HG03280 (cell line): Measurements from ENCODE around the gene FNDC8.
"Not testable (repeated sequence)": the region's sequence is repeated elsewhere in the genome, so short reads cannot be mapped to it uniquely, and the experiment has no call there.

ENCODE experiments used
- ATAC-seq: cut with Tn5 transposase; IDR thresholded peaks from one replicate; pipeline ENCODE4 v1.9.1; 2021; ENCODE audit warnings: mild to moderate bottlenecking, moderate library complexity; ENCODE audit not compliant: unreplicated experiment

Gene FNDC8

GRCh38 chr17:35094902-35095301, 26.5 kb upstream of the FNDC8 start:
- no peak for ATAC-seq

GRCh38 chr17:35095741-35096140, 25.7 kb upstream of the FNDC8 start:
- no peak for ATAC-seq

- ATAC-seq, result no peak
These were observed 23.6 kb upstream of the FNDC8 start for GRCh38 chr17:35097776-35098175.

DNA sequence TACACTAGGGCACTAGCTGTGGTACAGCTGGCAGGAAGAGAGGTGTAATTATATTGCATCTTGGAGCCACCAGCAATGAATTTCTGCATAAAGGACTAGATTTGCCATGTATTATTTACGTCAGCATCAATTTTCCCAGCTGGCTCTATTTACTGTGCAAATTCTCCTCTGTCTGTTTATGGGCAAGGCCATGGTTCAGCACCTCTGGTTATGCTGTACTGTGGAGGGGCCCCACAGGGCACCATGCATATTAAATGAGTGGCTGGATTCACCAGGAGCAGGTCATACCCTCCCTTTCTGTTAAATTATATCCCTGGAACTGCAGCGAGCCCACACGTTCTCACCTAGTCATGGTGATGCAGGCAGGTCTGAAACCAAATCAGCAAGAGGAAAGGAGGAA, 21.5 kb upstream of the FNDC8 start:
- ATAC-seq, result no peak

DNA sequence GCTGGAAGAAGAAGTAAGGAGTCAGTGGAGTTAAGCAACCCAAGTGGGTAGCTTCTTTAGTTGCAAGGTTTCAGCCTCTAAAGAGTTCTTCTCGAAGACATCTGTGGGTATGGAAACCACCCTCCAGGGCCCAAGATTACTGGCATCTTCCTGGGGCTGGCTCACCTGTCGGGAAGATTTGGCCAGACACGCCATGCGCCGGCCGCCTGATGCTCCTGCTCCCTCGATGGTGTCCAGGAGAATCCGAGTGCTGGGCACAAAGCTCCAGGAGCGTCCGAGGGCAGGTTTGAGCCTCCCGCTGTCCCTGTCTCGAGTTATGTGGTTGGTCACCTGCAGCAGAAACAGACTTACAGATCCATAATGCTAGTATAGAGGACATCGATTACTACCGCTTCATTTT, 20.4 kb upstream of the FNDC8 start:
- ATAC-seq, result no peak

- ATAC-seq, result no peak
These were observed 19.7 kb upstream of the FNDC8 start for GRCh38 chr17:35101725-35102124.

- no peak for ATAC-seq
These were observed 18.1 kb upstream of the FNDC8 start for GRCh38 chr17:35103271-35103670.

DNA sequence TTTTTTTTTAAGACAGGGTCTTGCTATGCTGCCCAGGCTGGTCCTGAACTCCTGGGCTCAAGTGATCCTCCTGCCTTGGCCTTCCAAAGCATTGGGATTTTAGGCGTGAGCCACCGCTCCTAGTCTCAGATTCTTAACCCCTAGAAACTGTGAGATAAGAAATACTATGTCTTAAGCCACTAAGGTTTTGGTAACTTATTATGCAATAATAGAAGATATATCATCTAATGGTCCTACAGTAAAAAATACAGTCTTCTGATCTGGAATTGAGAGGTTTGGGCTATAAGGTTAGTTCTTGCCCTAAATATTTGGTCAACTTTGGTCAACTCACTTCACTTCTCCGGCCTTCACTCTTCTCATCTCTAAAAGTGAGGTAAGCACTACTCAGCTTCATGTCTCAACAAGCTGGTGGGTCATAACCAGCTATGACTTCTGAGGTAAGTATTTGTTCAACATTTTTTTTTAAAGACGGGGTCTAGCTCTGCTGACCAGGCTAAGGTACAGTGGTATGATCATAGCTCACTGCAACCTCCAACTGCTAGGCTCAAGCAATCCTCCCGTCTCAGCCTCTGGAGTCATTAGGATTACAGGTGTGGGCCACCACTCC, 16.5 kb upstream of the FNDC8 start:
- ATAC-seq, result no peak

GRCh38 chr17:35110791-35111190, 10.6 kb upstream of the FNDC8 start:
- ATAC-seq, result not testable (repeated sequence)

GRCh38 chr17:35116845-35117244, 4.6 kb upstream of the FNDC8 start:
- ATAC-seq, result no peak

DNA sequence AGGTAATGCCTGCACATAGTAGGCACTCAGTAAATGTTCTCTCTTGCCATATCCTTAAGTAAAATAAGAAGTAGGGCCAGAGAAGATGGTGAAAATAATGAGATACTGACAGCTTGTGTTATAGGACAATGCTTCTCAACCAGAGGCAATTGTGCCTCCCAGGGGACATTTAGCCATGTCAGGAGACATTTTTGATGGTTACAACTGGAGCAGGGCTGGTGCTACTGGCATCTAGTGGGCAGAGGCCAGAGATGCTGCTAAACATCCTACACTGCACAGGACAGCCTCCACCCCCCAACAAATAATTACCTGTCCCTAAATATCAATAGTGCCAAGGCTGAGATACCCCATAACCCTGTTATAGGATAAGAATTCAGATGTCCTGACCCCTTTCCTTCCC, 3.4 kb upstream of the FNDC8 start:
- ATAC-seq, result no peak

GRCh38 chr17:35119370-35120165, 1.8 kb upstream of the FNDC8 start, which contains the start of gene RAD51D:
Gene RAD51D (minus strand): TSS chr17:35119860. CDS start chr17:35119613, 247 bp downstream.
- ATAC-seq, result peak; percentile 75

GRCh38 chr17:35127751-35128514, 6.5 kb downstream of the FNDC8 start:
- ATAC-seq, result no peak

GRCh38 chr17:35129154-35129972, 7.9 kb downstream of the FNDC8 start:
- no peak for ATAC-seq

- no peak for ATAC-seq
These were observed 8.5 kb downstream of the FNDC8 start for GRCh38 chr17:35129973-35130351.

DNA sequence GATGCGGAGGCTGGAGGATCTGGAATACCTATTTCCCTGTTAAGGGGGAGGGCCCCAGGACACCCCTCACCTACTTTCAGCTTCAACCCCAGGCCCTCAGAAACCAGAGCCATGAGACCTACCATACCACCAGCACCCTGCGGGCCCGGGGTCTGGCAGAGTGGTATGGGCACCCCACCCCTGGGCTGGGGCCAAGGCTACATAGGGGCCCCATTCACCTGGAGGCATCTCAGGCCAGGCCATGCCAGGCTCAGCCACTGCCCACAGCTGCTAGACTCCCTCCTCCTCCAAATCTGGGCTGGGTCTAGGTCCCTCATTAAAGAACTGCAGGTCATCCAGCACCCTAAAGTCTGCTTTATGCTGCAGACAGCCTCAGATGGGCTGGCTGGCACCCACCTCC, 9.0 kb downstream of the FNDC8 start:
- ATAC-seq, result no peak

- no peak for ATAC-seq
These were observed 10.7 kb downstream of the FNDC8 start for GRCh38 chr17:35132099-35132498.

GRCh38 chr17:35132816-35133550, 11.6 kb downstream of the FNDC8 start:
- ATAC-seq, result no peak

DNA sequence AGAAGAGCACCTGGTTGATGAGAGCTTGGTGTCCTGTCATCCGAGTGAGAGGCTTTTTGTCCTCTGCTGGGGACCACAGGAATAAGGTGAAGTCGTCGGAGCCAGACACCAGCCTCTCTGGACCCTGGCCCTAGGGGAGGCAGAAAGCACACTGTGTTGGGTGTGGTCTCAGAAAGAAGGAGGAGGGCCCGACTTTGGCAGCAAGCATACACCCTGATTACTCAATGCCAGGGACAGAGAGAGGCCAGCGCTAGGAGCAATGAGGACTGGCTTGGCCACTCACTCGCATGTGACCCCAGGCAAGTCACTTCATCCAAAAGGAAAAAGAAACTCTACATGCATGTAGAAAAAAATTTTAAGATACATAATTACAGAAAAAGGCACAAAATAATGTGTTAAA, 13.9 kb downstream of the FNDC8 start:
- no peak for ATAC-seq

- no peak for ATAC-seq
These were observed 16.8 kb downstream of the FNDC8 start for GRCh38 chr17:35138218-35138617.
